DND-41 (cell line): Measurements from ENCODE around the gene PANK1.

Experiments used
- CTCF ChIP-seq: IDR thresholded peaks from 2 replicates; pipeline ENCODE4 v1.5.1; 2012; ENCODE audit warnings: borderline replicate concordance, low read length, moderate library complexity, mild to moderate bottlenecking; ENCODE audit not compliant: poor library complexity, severe bottlenecking; ENCODE audit errors: extremely low read depth
- EZH2 ChIP-seq: IDR thresholded peaks from 3 replicates; pipeline ENCODE4 v1.6.1; 2012; ENCODE audit warnings: borderline replicate concordance, low read depth, mild to moderate bottlenecking, moderate library complexity, low read length, inconsistent platforms; ENCODE audit not compliant: severe bottlenecking

GRCh38 chr10:89662596-89662995 lies 17.6 kb upstream of the PANK1 start:
- TF ChIP-seq EZH2 (no peak), CTCF (no peak)
